Mesothelial cell of epicardium (in vitro differentiated cells): Measurements from ENCODE around the gene CNTNAP4. TPM values are rescaled to one million over a fixed set of nuclear protein-coding genes. Genes with fewer than 3 reads are reported as not detected.

Experiments used
- DNase-seq, 2 experiments: peaks; one replicate each; pipeline ENCODE4 v3.0.0; 2021; ENCODE audit warnings: low spot score in 2 of 2; ENCODE audit not compliant: unreplicated experiment in 2 of 2
- H3K27ac Mint-ChIP-seq: 2 replicates; pipeline ENCODE4 v1.8.0; 2021; ENCODE audit warnings: mixed read lengths
- H3K27me3 Mint-ChIP-seq: 2 replicates; pipeline ENCODE4 v1.8.0; 2021; ENCODE audit warnings: low read depth, mixed read lengths
- H3K36me3 Mint-ChIP-seq: 2 replicates; pipeline ENCODE4 v1.8.0; 2021; ENCODE audit warnings: mixed read lengths
- H3K4me1 Mint-ChIP-seq: 2 replicates; pipeline ENCODE4 v1.8.0; 2021; ENCODE audit warnings: mixed read lengths
- H3K4me3 Mint-ChIP-seq: 2 replicates; pipeline ENCODE4 v1.8.0; 2021; ENCODE audit warnings: mild to moderate bottlenecking, moderate library complexity, mixed read lengths
- H3K9me3 Mint-ChIP-seq: 2 replicates; pipeline ENCODE4 v1.8.0; 2021; ENCODE audit warnings: mixed read lengths
- CTCF ChIP-seq: fragments of 200-600 bp; sonication (generic); IDR thresholded peaks from one replicate; pipeline ENCODE4 v1.5.0; 2021; ENCODE audit warnings: antibody characterized with exemption; ENCODE audit not compliant: unreplicated experiment
- total RNA-seq: library from RNA; stranded (reverse); gene quantifications from 3 replicates; pipeline ENCODE4 v1.2.1, GENCODE V29; 2021

Gene CNTNAP4
- total RNA-seq, 1 donor from 2014 or later, result 3.6 TPM

GRCh38 chr16:76237471-76237870 is 39.7 kb upstream of the CNTNAP4 start:
- no peak overlapping the region for H3K4me3 Mint-ChIP-seq
- no peak for DNase-seq
- no peak for TF ChIP-seq CTCF
- no peaks in the 10 kb centered on the region for H3K9me3 Mint-ChIP-seq
- no peaks in the 10 kb centered on the region for H3K36me3 Mint-ChIP-seq
- H3K27me3 Mint-ChIP-seq, result no peaks in the 10 kb centered on the region
- no peak overlapping the region for H3K27ac Mint-ChIP-seq
- no peaks in the 10 kb centered on the region for H3K4me1 Mint-ChIP-seq

GRCh38 chr16:76241755-76242154 is 35.4 kb upstream of the CNTNAP4 start:
- Mint-ChIP-seq H3K27me3 (no peaks in the 10 kb centered on the region), H3K36me3 (no peaks in the 10 kb centered on the region), H3K27ac (no peak overlapping the region), H3K4me1 (no peaks in the 10 kb centered on the region), H3K4me3 (no peak overlapping the region), H3K9me3 (no peaks in the 10 kb centered on the region)
- DNase-seq, result no peak
- no peak for TF ChIP-seq CTCF

DNA sequence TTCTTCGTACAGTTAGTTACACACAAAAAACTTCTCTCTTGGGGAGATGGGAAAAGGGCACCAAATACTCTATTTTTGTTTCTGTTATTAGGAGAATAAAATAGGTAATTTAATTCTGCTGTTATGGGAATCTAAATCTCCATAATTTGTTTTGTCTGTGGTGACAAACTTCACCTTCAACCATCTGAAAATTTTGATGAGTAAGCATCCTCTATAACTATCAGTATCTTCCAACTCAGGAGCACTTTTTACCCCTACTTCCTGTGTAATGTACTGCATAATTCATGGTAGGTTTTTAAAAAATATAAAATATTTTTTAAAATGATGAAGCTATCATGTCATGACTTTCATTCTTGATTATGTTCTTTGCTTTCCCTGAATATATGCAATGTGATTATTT is 33.6 kb upstream of the CNTNAP4 start:
- Mint-ChIP-seq H3K36me3 (no peaks in the 10 kb centered on the region), H3K9me3 (peaks cover 6% of the 10 kb centered on the region), H3K4me1 (no peaks in the 10 kb centered on the region), H3K4me3 (no peak overlapping the region), H3K27me3 (no peaks in the 10 kb centered on the region), H3K27ac (no peak overlapping the region)
- TF ChIP-seq CTCF, result no peak
- no peak for DNase-seq

DNA sequence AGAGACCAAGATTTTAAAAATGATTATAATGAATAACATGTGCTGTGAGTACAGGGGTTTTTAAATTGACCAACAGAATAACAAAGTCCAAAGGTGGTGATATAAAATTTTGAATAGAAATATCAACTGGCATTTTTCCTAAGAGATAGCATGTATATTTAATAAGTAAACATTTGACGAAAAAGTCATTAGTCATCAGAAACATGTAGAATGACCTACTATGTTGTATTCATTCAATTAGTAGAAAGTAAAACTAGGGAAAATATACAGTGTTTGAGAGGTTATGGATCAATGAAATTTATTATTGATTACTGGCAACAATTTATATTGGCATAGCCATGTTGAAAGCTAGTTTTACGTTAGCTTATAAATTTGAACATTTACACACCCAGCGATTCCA is 30.6 kb upstream of the CNTNAP4 start:
- Mint-ChIP-seq H3K4me1 (no peaks in the 10 kb centered on the region), H3K27me3 (no peaks in the 10 kb centered on the region)

GRCh38 chr16:76265434-76266045 is 11.7 kb upstream of the CNTNAP4 start:
- Mint-ChIP-seq H3K9me3 (peaks cover 43% of the 10 kb centered on the region), H3K27me3 (no peaks in the 10 kb centered on the region), H3K36me3 (peaks cover 5% of the 10 kb centered on the region), H3K4me3 (no peak overlapping the region), H3K4me1 (no peaks in the 10 kb centered on the region), H3K27ac (no peak overlapping the region)
- peak; percentile 55 for TF ChIP-seq CTCF
- peak in 1 of 2 experiments; percentile 43 for DNase-seq

More for the DNA sequence above, 30.6 kb upstream of the CNTNAP4 start:
- H3K4me3 Mint-ChIP-seq, result no peak overlapping the region
- peaks cover 6% of the 10 kb centered on the region for H3K9me3 Mint-ChIP-seq
- no peak for TF ChIP-seq CTCF
- no peak for DNase-seq
- H3K27ac Mint-ChIP-seq, result no peak overlapping the region
- no peaks in the 10 kb centered on the region for H3K36me3 Mint-ChIP-seq

DNA sequence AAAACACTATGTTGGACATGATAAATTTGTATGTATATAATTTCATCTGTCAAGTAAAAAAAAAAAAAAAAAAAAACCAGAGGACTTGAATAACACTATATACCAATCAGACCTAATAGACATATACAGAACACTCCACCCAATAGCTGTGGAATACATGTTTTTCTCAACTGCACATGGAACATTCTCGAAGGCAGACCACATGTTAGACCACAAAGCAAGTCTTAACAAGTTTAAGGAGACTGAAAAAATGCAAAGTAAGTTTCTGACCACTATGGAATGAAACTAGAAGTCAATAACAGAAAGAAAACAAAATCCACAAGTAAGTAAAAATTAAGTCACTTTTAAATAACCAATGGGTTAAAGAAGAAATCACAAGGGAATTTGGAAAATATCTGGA is 8.4 kb upstream of the CNTNAP4 start:
- DNase-seq, result no peak
- Mint-ChIP-seq H3K4me3 (no peak overlapping the region), H3K9me3 (peaks cover 62% of the 10 kb centered on the region), H3K27me3 (no peaks in the 10 kb centered on the region), H3K4me1 (no peaks in the 10 kb centered on the region), H3K36me3 (peaks cover 5% of the 10 kb centered on the region), H3K27ac (no peak overlapping the region)
- TF ChIP-seq CTCF, result no peak
